OCI-LY7 (cell line): ENCODE measurements around the gene RPP25. TPM values are rescaled to one million over a fixed set of nuclear protein-coding genes. Genes with fewer than 3 reads are reported as not detected.

Experiments
- BruUV-seq: library from RNA; stranded (reverse); fragments of 400-500 nt; replicated peaks from 2 replicates; lab custom pipeline; 2021; lab: Mats Ljungman, UMichigan
- CTCF ChIA-PET: fragments of 300-600 bp; sonication (Branson Sonifier 250); formaldehyde crosslinking; loops from one replicate; lab custom pipeline; 2022; ENCODE audit warnings: antibody characterized with exemption; ENCODE audit not compliant: unreplicated experiment; lab: Charles Lee
- POLR2A ChIA-PET: fragments of 300-600 bp; sonication (Branson Sonifier 250); formaldehyde crosslinking; loops from one replicate; lab custom pipeline; 2022; ENCODE audit warnings: antibody characterized with exemption; lab: Charles Lee
- DNase-seq: peaks from one replicate; pipeline ENCODE4 v3.0.0-alpha.2; 2015; ENCODE audit warnings: low spot score
- H2AFZ ChIP-seq: fragments of 200-600 bp; sonication (generic), shearing (Covaris generic); 2 replicates; pipeline ENCODE4 v1.6.1; 2014; ENCODE audit warnings: mild to moderate bottlenecking, antibody characterized with exemption, low read length, moderate library complexity
- H3K27ac ChIP-seq: fragments of 200-600 bp; sonication (generic); 2 replicates; pipeline ENCODE4 v1.5.1; 2014; ENCODE audit warnings: mixed run types, low read depth, mild to moderate bottlenecking, moderate library complexity, low read length, inconsistent platforms; ENCODE audit not compliant: poor library complexity, severe bottlenecking
- H3K36me3 ChIP-seq: fragments of 200-600 bp; sonication (generic); 2 replicates; pipeline ENCODE4 v1.6.1; 2014; ENCODE audit warnings: mild to moderate bottlenecking, antibody characterized with exemption, low read length, moderate library complexity, mixed read lengths; ENCODE audit not compliant: insufficient read depth
- H3K4me1 ChIP-seq: fragments of 200-600 bp; sonication (generic); 2 replicates; pipeline ENCODE4 v1.5.1; 2014; ENCODE audit warnings: mild to moderate bottlenecking, low read length; ENCODE audit not compliant: insufficient read depth, poor library complexity, severe bottlenecking
- H3K4me2 ChIP-seq: fragments of 200-600 bp; sonication (generic); 2 replicates; pipeline ENCODE4 v1.6.1; 2014; ENCODE audit warnings: mild to moderate bottlenecking, low read length
- H3K4me3 ChIP-seq: fragments of 200-600 bp; sonication (generic); 2 replicates; pipeline ENCODE4 v1.5.1; 2014; ENCODE audit warnings: mild to moderate bottlenecking, low read depth, low read length; ENCODE audit not compliant: poor library complexity, severe bottlenecking
- H3K79me2 ChIP-seq: fragments of 200-600 bp; sonication (generic); 2 replicates; pipeline ENCODE4 v1.6.1; 2016; ENCODE audit warnings: low read depth, mild to moderate bottlenecking, low read length, moderate library complexity, mixed read lengths; ENCODE audit not compliant: insufficient read depth
- H3K9me2 ChIP-seq: fragments of 200-600 bp; sonication (generic); 2 replicates; pipeline ENCODE4 v1.6.1; 2016; ENCODE audit warnings: mild to moderate bottlenecking, low read length, mixed read lengths; ENCODE audit not compliant: insufficient read depth
- H3K9me3 ChIP-seq: fragments of 200-600 bp; sonication (generic); 2 replicates; pipeline ENCODE4 v1.6.1; 2014; ENCODE audit warnings: mild to moderate bottlenecking, mixed run types, low read length, mixed read lengths
- H4K20me1 ChIP-seq: fragments of 200-600 bp; sonication (generic); 2 replicates; pipeline ENCODE4 v1.6.1; 2014; ENCODE audit warnings: mild to moderate bottlenecking, antibody characterized with exemption, low read length, moderate library complexity, mixed read lengths; ENCODE audit not compliant: insufficient read depth
- CTCF ChIP-seq: fragments of 200-600 bp; sonication (generic); conservative IDR thresholded peaks from 2 replicates; pipeline ENCODE4 v1.5.1; 2014; ENCODE audit warnings: mild to moderate bottlenecking, antibody characterized with exemption, low read length, moderate library complexity, mixed read lengths
- EZH2phosphoT487 ChIP-seq: fragments of 200-600 bp; sonication (generic); IDR thresholded peaks from 2 replicates; pipeline ENCODE4 v1.6.1; 2018; ENCODE audit warnings: low read depth, borderline replicate concordance, mild to moderate bottlenecking, mixed run types, antibody characterized with exemption, low read length, moderate library complexity, mixed read lengths
- intact Hi-C: fragments of 100-400 bp; cut with micrococcal nuclease; formaldehyde crosslinking; loops from one replicate; pipeline ENCODE4 v1.10.0; 2022; ENCODE audit not compliant: unreplicated experiment
- total RNA-seq, 2 experiments: library from RNA; depleted of rRNA in 1 of 2; stranded (reverse); fragments of >200 nt in 1 of 2; shearing (Covaris generic) in 1 of 2; gene quantifications; 2 replicates each; pipeline ENCODE4 v1.2.3, GENCODE V29; 2014 to 2022

The RPP25 gene
- total RNA-seq, 2 experiments from 2014 or later = 1.8 to 3.0 TPM

- ChIA-PET POLR2A (no interaction called here), CTCF (no interaction called here)
- Histone ChIP-seq H3K4me3 (no peak overlapping the region), H2AFZ (no peak overlapping the region), H4K20me1 (no peaks in the 10 kb centered on the region), H3K79me2 (no peaks in the 10 kb centered on the region), H3K4me2 (no peak overlapping the region), H3K9me3 (no peaks in the 10 kb centered on the region), H3K9me2 (no peaks in the 10 kb centered on the region), H3K4me1 (peaks cover 28% of the 10 kb centered on the region), H3K27ac (no peak overlapping the region), H3K36me3 (no peaks in the 10 kb centered on the region)
- BruUV-seq = no TSS peak
- intact Hi-C loops = loop anchor here (5.0 kb wide), 1 partner anchor 215 kb away; the partner anchor contains the start of gene CYP1A2
- TF ChIP-seq EZH2phosphoT487 (no peak), CTCF (no peak)
- no peak for DNase-seq
Observed at GRCh38 chr15:74962671-74963070, 6.1 kb upstream of the RPP25 start.

GRCh38 chr15:74962219-74962618 lies 5.6 kb upstream of the RPP25 start:
- ChIA-PET POLR2A (no interaction called here), CTCF (no interaction called here)
- intact Hi-C loops = loop anchor here (5.0 kb wide), 1 partner anchor 215 kb away; the partner anchor contains the start of gene CYP1A2
- Histone ChIP-seq H3K79me2 (no peaks in the 10 kb centered on the region), H3K9me3 (no peaks in the 10 kb centered on the region), H3K4me1 (peaks cover 32% of the 10 kb centered on the region), H3K27ac (no peak overlapping the region), H3K4me2 (no peak overlapping the region), H3K4me3 (no peak overlapping the region), H3K36me3 (no peaks in the 10 kb centered on the region), H2AFZ (no peak overlapping the region), H3K9me2 (no peaks in the 10 kb centered on the region), H4K20me1 (no peaks in the 10 kb centered on the region)
- TF ChIP-seq CTCF (no peak), EZH2phosphoT487 (no peak)
- BruUV-seq = no TSS peak
- DNase-seq = no peak

GRCh38 chr15:74961616-74962015 lies 5.0 kb upstream of the RPP25 start:
- Histone ChIP-seq H4K20me1 (no peaks in the 10 kb centered on the region), H3K4me2 (peak overlapping the region; percentile 58), H2AFZ (peak overlapping the region; percentile 68), H3K4me3 (no peak overlapping the region), H3K36me3 (no peaks in the 10 kb centered on the region), H3K4me1 (peaks cover 36% of the 10 kb centered on the region), H3K9me3 (no peaks in the 10 kb centered on the region), H3K79me2 (no peaks in the 10 kb centered on the region), H3K27ac (no peak overlapping the region), H3K9me2 (no peaks in the 10 kb centered on the region)
- CTCF ChIA-PET = interaction anchor here (0.9 kb wide), 1 partner anchor 11 kb away, joined by 3 read pairs; no protein-coding TSS in a partner anchor
- no peak for DNase-seq
- POLR2A ChIA-PET = no interaction called here
- intact Hi-C loops = loop anchor here (5.0 kb wide), 1 partner anchor 214 kb away; the partner anchor contains the start of gene CYP1A2
- TF ChIP-seq EZH2phosphoT487 (no peak), CTCF (no peak)
- BruUV-seq = no TSS peak
